BLaER1 (cell line): ENCODE results near the gene FBXL14.

Experiments used
- H3K27ac ChIP-seq: shearing (Covaris generic); formaldehyde crosslinking; 2 replicates; pipeline ENCODE4 v1.8.1; 2022
- H3K27me3 ChIP-seq: shearing (Covaris generic); formaldehyde crosslinking; 2 replicates; pipeline ENCODE4 v1.8.1; 2022
- H3K36me3 ChIP-seq: shearing (Covaris generic); formaldehyde crosslinking; 2 replicates; pipeline ENCODE4 v1.8.1; 2022
- H3K4me1 ChIP-seq: shearing (Covaris generic); formaldehyde crosslinking; 2 replicates; pipeline ENCODE4 v1.8.1; 2022
- H3K4me2 ChIP-seq: shearing (Covaris generic); formaldehyde crosslinking; 2 replicates; pipeline ENCODE4 v1.8.1; 2022
- H3K4me3 ChIP-seq: shearing (Covaris generic); formaldehyde crosslinking; 2 replicates; pipeline ENCODE4 v1.8.1; 2022
- H3K9ac ChIP-seq: shearing (Covaris generic); formaldehyde crosslinking; 2 replicates; pipeline ENCODE4 v1.8.1; 2022
- H3K9me3 ChIP-seq: shearing (Covaris generic); formaldehyde crosslinking; 2 replicates; pipeline ENCODE4 v1.8.1; 2022
- H4K20me1 ChIP-seq: shearing (Covaris generic); formaldehyde crosslinking; 2 replicates; pipeline ENCODE4 v1.8.1; 2022
- Cebpa-rat ChIP-seq: shearing (Covaris generic); IDR thresholded peaks from 2 replicates; pipeline ENCODE4 v1.8.1; 2022

FBXL14 gene

DNA sequence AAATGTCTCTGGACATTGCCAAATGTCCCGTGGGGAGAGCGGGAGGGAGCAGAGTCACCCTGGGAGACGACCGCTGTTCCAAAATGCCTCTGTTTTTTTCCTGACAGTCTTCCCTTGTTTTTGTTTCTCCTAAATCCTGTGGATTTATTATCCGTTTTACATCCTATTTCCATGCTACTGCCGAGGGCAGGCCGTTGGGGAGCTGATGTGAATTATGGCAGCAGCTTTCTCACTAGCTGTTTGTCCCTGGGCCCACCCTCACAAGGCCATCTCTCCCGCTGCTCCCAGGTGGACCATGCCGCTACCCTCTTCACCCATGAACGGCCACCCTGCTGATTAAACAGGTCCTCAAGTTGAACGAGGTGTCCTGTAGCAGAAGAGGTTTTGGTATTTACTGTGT, 55.2 kb downstream of the FBXL14 start:
- Histone ChIP-seq H3K27ac (no peak overlapping the region), H3K36me3 (no peaks in the 10 kb centered on the region), H3K9me3 (no peaks in the 10 kb centered on the region), H3K9ac (no peak overlapping the region), H3K4me1 (peaks cover 18% of the 10 kb centered on the region), H3K4me3 (no peak overlapping the region), H4K20me1 (peaks cover 8% of the 10 kb centered on the region), H3K4me2 (no peak overlapping the region), H3K27me3 (0 out of 2 replicates have a peak, but pooled peaks cover 4% of the 10 kb centered on the region)
- no peak for TF ChIP-seq Cebpa-rat

DNA sequence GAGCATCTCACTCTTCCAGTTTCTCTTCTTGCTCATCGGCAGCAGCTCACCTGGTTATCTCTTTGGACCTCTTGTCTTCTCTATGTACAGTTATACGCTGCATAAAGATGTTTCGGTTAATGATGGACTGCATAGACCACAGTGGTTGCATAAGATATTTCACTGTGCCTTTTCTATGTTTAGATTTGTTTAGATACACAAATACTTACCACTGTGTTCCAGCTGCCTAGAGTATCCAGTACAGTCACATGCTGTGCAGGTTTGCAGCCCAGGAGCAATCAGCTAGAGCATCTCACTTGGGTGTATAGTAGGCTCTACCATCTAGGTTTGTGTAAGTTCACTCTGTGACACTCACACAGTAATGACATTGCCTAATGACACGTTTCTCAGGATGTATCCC, 57.6 kb downstream of the FBXL14 start:
- Histone ChIP-seq H3K4me1 (peaks cover 41% of the 10 kb centered on the region), H3K9ac (no peak overlapping the region), H3K27ac (no peak overlapping the region), H3K9me3 (no peaks in the 10 kb centered on the region), H3K4me2 (no peak overlapping the region), H4K20me1 (peaks cover 31% of the 10 kb centered on the region), H3K36me3 (no peaks in the 10 kb centered on the region), H3K27me3 (peaks cover 26% of the 10 kb centered on the region), H3K4me3 (no peak overlapping the region)
- TF ChIP-seq Cebpa-rat = no peak

DNA sequence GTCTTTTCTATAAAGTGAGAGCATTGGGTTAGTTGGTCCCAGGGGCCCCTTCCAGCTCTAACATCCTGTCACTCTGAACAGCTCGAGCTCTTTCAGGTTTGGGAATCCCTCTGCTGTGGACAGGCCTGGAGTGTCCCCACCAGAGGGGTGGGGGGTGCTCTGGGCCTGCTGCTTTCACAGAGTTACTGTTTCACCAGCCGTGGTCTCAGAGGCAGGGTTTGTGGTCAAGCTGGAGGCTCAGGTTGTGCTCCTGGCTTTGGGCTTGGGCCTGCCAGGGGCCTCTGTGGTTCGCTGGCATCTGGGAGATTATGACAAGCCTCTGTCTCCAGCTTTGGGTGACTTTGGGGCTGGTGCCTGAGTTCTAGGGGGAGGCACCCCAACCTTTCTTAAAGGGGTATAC, 59.6 kb downstream of the FBXL14 start:
- H3K4me1 ChIP-seq = peaks cover 61% of the 10 kb centered on the region
- H3K4me2 ChIP-seq = peak overlapping the region; percentile 98
- no peaks in the 10 kb centered on the region for H3K36me3 ChIP-seq
- H3K27ac ChIP-seq = no peak overlapping the region
- TF ChIP-seq Cebpa-rat = no peak
- H4K20me1 ChIP-seq = peaks cover 52% of the 10 kb centered on the region
- no peak overlapping the region for H3K4me3 ChIP-seq
- peaks cover 47% of the 10 kb centered on the region for H3K27me3 ChIP-seq
- no peak overlapping the region for H3K9ac ChIP-seq
- H3K9me3 ChIP-seq = no peaks in the 10 kb centered on the region

DNA sequence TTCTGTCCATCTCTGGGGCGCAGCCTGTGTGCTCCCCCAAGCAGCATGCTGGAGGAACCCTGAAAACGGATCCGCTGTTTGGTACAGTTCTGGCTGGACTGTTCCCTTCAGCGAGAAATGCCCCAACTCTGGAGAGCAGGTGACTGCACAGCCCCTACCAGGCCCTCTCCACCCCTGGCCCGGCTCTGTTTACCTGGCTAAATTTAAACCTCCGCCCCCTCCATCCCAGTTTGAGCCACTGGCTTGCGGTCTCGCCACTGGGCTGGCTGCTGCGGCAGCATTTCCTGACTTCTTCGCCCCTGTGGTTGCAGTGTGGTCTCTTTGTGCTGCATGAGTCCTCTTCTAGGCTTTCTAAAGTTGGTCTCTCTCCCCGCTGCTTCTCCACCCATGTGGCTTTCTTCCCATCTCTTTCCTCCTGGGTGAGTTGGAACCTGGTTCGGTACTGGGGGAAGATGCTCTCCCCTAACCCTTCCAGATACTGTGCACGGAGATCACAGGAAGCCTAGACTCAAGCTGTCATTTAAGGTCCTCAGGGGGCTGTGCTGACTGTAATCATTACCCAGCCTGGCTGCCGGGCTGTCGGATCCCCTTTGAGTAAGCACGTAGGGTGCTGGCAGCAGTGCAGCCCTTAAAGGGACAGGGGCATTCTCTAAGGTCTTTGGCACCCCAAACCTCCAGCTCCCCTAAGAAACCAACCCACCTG, 60.6 kb downstream of the FBXL14 start:
- peak overlapping the region; percentile 56 for H3K4me3 ChIP-seq
- H3K36me3 ChIP-seq = no peaks in the 10 kb centered on the region
- TF ChIP-seq Cebpa-rat = no peak
- H3K27me3 ChIP-seq = peaks cover 57% of the 10 kb centered on the region
- H3K4me2 ChIP-seq = peak overlapping the region; percentile 98
- no peak overlapping the region for H3K27ac ChIP-seq
- H4K20me1 ChIP-seq = peaks cover 62% of the 10 kb centered on the region
- H3K9me3 ChIP-seq = no peaks in the 10 kb centered on the region
- peaks cover 63% of the 10 kb centered on the region for H3K4me1 ChIP-seq
- no peak overlapping the region for H3K9ac ChIP-seq

DNA sequence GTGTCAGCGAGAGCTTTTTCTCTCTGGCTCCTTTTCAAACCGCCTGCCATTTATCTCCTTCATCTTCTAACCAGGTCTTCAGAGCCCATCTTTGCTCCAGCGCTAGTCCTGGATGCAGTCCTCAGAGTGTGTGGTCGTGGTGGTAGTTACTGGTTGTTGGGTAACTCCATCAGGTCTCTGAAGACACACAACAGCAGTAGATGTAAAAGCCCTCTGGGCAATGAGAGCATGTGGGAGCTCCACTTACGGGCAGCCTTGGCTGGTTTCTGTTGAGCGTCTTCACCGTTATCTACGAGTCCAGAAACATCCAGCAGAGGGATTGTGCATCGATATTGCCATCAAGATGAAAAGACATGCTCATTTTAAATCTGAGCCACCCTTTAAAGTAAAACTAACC, 61.2 kb downstream of the FBXL14 start:
- H3K4me3 ChIP-seq = peak overlapping the region; percentile 56
- no peak for TF ChIP-seq Cebpa-rat
- no peak overlapping the region for H3K9ac ChIP-seq
- H3K27me3 ChIP-seq = peaks cover 62% of the 10 kb centered on the region
- H3K4me1 ChIP-seq = peaks cover 63% of the 10 kb centered on the region
- peak overlapping the region; percentile 98 for H3K4me2 ChIP-seq
- no peaks in the 10 kb centered on the region for H3K36me3 ChIP-seq
- H3K9me3 ChIP-seq = no peaks in the 10 kb centered on the region
- peaks cover 63% of the 10 kb centered on the region for H4K20me1 ChIP-seq
- H3K27ac ChIP-seq = no peak overlapping the region

DNA sequence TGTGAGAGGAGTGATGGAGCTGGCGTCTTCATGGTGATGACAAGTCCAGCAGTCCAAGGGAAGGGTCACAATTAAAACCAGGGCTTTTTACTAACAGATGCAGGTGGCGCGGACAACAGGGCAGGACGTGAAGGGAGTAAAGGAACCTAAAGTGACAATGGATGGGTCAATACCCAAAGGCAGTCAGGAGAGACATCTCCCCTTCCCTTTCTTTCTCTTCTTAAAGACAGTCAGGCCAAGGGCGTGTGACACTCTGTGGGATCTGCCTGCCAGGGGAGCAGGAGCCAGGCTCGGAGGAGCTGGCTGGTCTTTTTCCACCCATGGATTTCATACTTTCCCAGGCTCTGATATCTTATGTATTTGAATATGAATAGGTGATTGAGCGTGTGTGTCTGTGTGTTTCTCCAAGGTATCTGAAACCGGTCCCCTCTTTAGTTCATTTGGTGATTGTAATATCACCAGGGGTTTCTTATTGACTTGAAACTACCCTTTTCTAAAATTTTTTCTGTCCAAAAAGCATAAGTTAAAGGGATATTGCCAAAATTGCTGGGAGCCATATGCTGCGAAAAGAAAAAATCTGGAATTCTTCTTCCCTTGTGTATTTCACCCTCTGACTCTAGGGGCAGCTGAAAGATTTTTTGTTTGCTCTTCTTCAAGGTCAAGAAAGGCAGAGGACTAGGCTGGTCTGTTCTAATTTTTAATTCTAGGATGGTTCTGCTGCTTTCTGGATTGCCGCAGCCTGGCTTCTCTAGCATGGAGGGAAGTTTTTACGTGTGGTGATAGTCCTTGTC, 61.8 kb downstream of the FBXL14 start:
- H3K27ac ChIP-seq = no peak overlapping the region

DNA sequence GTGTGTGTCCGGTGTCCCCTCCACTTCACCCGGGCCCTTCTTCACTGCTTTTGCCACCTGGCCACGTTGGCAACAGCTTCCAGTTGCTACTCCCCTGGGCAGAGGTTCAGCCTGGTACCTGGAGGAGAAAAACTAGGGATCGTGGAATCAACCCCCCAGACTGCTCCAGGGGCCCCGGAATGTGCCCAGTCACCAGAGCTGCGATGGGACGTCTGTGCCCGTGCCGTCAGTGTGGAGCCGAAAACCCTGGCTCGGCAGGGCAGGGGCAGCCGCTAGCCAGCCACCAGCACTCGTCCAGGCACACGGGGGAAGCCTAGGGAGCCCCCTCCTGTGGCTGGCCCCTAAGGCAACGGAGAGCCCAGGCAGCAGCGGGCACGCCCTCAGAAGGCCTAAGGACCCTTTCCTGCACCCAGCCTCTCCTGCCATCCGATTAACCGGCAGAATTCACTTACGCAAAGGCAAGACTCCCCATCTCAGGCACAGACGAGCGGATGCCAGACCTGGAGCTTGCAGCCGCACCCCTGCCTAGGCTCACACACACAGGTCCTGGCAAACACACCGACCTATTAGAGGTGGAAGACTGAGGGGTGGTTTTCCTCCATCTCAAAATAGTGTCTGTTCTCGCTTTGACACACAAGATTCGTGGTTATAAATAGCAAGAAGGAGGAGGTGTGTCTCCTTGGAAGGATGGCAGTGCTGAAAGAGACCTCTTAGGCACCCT, 62.6 kb downstream of the FBXL14 start:
- Histone ChIP-seq H3K4me1 (peaks cover 63% of the 10 kb centered on the region), H4K20me1 (peaks cover 63% of the 10 kb centered on the region), H3K36me3 (no peaks in the 10 kb centered on the region), H3K9ac (no peak overlapping the region), H3K27me3 (peaks cover 75% of the 10 kb centered on the region), H3K27ac (no peak overlapping the region), H3K4me2 (peak overlapping the region; percentile 94), H3K4me3 (peak overlapping the region; percentile 69; the same call in 1 of the 2 replicates), H3K9me3 (no peaks in the 10 kb centered on the region)
- no peak for TF ChIP-seq Cebpa-rat

More for the DNA sequence above, 61.8 kb downstream of the FBXL14 start:
- H3K4me1 ChIP-seq = peaks cover 63% of the 10 kb centered on the region
- H4K20me1 ChIP-seq = peaks cover 63% of the 10 kb centered on the region
- no peak overlapping the region for H3K9ac ChIP-seq
- H3K36me3 ChIP-seq = no peaks in the 10 kb centered on the region
- H3K4me2 ChIP-seq = peak overlapping the region; percentile 98
- TF ChIP-seq Cebpa-rat = no peak
- H3K27me3 ChIP-seq = peaks cover 69% of the 10 kb centered on the region
- H3K4me3 ChIP-seq = no peak overlapping the region
- no peaks in the 10 kb centered on the region for H3K9me3 ChIP-seq

DNA sequence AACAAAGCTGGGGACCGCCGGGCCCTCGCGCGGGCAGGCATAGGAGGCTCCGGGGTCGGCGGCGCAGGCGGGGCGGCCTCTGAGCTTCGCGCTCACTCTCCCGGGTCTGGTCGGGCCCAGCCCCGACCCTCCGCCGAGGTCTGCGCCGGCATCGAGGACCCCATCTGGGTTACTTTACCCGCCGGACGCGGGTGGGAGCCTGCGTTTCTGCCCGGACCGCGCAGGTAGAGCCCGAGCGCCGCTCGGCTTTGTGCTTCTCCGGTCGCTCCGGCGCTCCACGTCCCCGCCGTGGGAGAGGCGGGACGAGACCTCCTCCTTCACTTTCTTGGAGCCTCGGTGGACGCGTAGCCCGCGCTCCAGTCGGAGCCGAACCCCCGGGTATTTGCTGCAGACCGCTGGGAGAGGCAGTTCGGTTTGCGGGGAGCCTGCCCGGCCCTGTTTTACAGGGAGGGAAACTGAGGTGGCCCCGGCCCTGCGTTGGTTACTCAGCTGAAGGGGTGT, 63.2 kb downstream of the FBXL14 start:
- Histone ChIP-seq H3K36me3 (no peaks in the 10 kb centered on the region), H3K27me3 (peaks cover 75% of the 10 kb centered on the region), H3K4me2 (peak overlapping the region; percentile 94), H3K9me3 (no peaks in the 10 kb centered on the region), H3K9ac (no peak overlapping the region), H4K20me1 (peaks cover 63% of the 10 kb centered on the region), H3K4me3 (peak overlapping the region; percentile 69), H3K27ac (no peak overlapping the region), H3K4me1 (peaks cover 67% of the 10 kb centered on the region)
- TF ChIP-seq Cebpa-rat = no peak

DNA sequence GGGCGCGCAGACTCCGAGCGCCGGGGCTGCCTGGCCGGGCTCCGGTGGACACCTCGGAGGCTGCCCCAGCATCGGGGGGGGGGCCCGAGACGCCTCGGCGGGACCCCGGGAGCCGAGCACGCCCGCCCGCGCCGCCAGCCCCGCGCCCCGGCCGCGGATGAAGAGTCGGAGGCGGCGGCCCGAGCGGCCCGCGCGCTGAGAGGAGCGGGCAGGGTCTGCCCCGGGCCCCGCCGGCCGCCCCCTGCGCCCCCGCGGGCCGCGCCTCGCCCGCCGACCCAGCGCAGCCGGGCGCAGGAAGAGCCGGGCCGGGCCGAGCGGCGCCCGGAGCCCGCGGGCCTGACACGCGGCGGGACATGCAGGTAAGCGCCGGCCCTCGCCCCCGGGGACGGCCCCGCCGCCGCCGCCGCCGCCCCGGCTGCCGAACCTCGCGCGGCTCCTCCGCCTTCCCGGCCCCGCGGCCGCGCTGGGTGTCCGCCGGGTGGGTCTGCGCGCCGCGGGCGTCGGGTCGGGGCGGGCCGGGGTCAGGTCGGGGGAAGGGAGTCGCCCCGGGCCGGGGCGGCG, 63.7 kb downstream of the FBXL14 start:
- peak overlapping the region; percentile 94 for H3K4me2 ChIP-seq
- H3K36me3 ChIP-seq = no peaks in the 10 kb centered on the region
- peak overlapping the region; percentile 69 for H3K4me3 ChIP-seq
- no peak overlapping the region for H3K27ac ChIP-seq
- TF ChIP-seq Cebpa-rat = no peak
- no peaks in the 10 kb centered on the region for H3K9me3 ChIP-seq
- H4K20me1 ChIP-seq = peaks cover 63% of the 10 kb centered on the region
- 0 out of 2 replicates have a peak overlapping the region, but pooled peaks have one; percentile 9 for H3K9ac ChIP-seq
- peaks cover 75% of the 10 kb centered on the region for H3K27me3 ChIP-seq
- peaks cover 70% of the 10 kb centered on the region for H3K4me1 ChIP-seq
